WERI-Rb-1 (cell line): ENCODE measurements around the gene MAPK12.
A peak's percentile ranks its signal among the peaks of the same experiment; 100 is the strongest.

Source experiments
- DNase-seq: peaks from one replicate; pipeline ENCODE4 v3.0.0-alpha.2; 2020
- H3K27ac ChIP-seq: fragments of 250-450 bp; sonication (Bioruptor Pico); 2 replicates; pipeline ENCODE4 v1.5.1; 2020; ENCODE audit warnings: mild to moderate bottlenecking, moderate library complexity
- H3K27me3 ChIP-seq: fragments of 250-450 bp; sonication (Bioruptor Pico); 2 replicates; pipeline ENCODE4 v1.5.1; 2021; ENCODE audit warnings: mild to moderate bottlenecking, low read depth, moderate library complexity; ENCODE audit not compliant: insufficient read depth, severe bottlenecking
- H3K36me3 ChIP-seq: fragments of 250-450 bp; sonication (Bioruptor Pico); 2 replicates; pipeline ENCODE4 v1.5.1; 2020; ENCODE audit warnings: mild to moderate bottlenecking, moderate library complexity
- H3K4me3 ChIP-seq: 2 replicates; pipeline ENCODE4 v1.5.1; 2011; ENCODE audit warnings: low read depth, mild to moderate bottlenecking, control low read depth, low read length
- H3K9me3 ChIP-seq: fragments of 250-450 bp; sonication (Bioruptor Pico); 2 replicates; pipeline ENCODE4 v1.5.1; 2021; ENCODE audit warnings: mild to moderate bottlenecking, moderate library complexity; ENCODE audit not compliant: severe bottlenecking
- TF ChIP-seq, protein P1 (sequence below): IDR thresholded peaks from 2 replicates; pipeline ENCODE4 v1.5.1; 2011; ENCODE audit warnings: low read depth, mild to moderate bottlenecking, control low read depth, inconsistent platforms, low read length

MAPK12 gene

DNA sequence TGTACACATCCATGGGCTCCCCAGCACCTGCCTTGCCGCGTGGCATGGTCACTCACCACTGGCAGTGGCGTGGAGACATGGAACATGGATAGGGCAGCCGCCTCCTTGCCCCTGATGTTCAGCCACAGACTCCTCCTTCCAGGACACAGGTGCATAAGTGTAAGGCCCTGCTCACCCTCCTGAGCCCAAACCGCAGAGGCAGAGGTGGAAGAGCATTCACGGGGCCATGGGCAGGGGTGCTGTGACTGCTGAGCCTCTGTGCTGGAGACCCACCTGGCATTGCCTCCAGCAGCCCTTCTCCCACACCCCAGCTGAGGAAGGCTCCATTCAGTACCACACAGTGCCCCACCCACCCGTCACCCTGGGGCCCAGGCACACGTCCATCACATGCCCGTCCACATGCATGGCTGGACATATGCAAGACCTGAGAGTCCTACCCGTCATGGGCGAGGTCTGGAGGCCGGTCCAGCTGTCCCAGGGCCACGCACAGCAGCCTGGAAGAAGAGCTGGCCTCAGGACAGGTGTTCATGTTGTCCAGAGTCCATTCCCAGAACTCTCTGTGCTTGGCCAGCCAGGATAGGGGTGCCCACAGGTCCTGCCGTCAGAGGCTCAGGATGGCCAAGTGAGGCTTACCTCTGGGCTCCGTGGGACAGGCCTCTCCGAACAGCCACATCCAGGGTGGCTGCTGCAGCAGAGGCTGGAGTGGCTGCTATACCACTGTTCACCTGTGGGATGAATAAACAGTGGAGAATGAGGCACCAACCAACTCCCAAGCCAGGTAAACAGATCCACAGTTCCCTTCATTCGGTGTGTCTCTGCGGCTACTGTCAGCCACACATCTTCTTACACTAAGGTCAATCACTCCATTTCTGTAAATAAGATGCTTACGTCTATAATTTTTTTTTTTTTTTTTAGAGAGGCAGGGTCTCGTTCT is 15.0 kb downstream of the MAPK12 start:
- DNase-seq, result no peak
- TF ChIP-seq, protein P1, sequence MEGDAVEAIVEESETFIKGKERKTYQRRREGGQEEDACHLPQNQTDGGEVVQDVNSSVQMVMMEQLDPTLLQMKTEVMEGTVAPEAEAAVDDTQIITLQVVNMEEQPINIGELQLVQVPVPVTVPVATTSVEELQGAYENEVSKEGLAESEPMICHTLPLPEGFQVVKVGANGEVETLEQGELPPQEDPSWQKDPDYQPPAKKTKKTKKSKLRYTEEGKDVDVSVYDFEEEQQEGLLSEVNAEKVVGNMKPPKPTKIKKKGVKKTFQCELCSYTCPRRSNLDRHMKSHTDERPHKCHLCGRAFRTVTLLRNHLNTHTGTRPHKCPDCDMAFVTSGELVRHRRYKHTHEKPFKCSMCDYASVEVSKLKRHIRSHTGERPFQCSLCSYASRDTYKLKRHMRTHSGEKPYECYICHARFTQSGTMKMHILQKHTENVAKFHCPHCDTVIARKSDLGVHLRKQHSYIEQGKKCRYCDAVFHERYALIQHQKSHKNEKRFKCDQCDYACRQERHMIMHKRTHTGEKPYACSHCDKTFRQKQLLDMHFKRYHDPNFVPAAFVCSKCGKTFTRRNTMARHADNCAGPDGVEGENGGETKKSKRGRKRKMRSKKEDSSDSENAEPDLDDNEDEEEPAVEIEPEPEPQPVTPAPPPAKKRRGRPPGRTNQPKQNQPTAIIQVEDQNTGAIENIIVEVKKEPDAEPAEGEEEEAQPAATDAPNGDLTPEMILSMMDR, result no peak
- peaks cover 36% of the 10 kb centered on the region for H3K36me3 ChIP-seq
- no peak overlapping the region for H3K27ac ChIP-seq
- H3K27me3 ChIP-seq, result no peaks in the 10 kb centered on the region
- H3K9me3 ChIP-seq, result no peaks in the 10 kb centered on the region
- H3K4me3 ChIP-seq, result no peak overlapping the region

GRCh38 chr22:50245214-50246072 is 16.0 kb downstream of the MAPK12 start:
- Histone ChIP-seq H3K27ac (peak overlapping the region; percentile 87), H3K9me3 (no peaks in the 10 kb centered on the region), H3K36me3 (peaks cover 39% of the 10 kb centered on the region), H3K27me3 (no peaks in the 10 kb centered on the region), H3K4me3 (peak overlapping the region; percentile 97)
- DNase-seq, result no peak
- TF ChIP-seq, protein P1, result no peak

DNA sequence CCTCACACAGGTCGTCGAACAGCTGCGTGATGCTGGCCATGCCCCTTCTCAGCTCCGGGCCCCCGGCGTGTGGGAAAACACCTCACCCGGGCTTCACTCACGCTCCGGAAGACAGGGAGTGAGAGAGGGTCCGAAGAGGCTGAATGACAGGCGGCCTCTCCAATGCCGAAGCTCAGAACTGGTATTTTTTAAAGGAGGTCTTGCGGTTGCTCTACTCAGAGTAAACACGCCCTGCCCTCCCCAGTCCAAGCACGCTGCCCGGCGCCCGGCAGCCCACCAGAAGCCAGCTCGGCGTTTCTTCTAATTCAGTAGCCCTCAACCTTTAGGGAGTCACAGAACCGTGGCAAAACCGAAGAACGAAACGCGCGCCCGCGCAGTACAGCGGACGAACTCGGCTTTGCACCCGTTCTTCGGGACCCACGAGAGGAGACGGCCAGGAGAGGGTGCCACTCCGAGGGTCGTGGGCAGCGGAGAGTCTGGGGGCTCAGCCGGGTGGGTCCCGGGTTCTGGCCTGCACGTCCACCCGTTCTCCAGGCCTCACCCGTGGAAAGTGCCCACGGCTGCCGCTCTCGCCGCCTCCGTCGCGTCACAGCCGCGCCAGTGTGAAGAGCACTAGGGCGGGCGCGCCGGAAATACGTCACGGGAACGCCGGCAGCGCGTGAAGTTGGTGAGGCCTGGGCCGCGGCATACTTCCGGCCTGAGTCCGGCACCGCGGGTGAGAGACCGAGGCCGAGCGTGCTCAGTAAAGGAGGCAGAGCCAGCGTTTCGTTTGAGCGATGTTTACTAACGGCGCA is 16.9 kb downstream of the MAPK12 start, which contains the start of gene TUBGCP6:
Gene TUBGCP6 (minus strand): TSS at position 604 of the 794 bp plus-strand sequence. CDS start 564 bp downstream, at position 40.
- TF ChIP-seq, protein P1, result 0 out of 2 replicates have a peak, but pooled peaks have one; percentile 23
- peak within 1 kb of the TSS; percentile 87 for H3K27ac ChIP-seq
- H3K27me3 ChIP-seq, result no peaks in the 10 kb centered on the region
- DNase-seq, result peak; percentile 89
- peaks cover 47% of the 10 kb centered on the region for H3K36me3 ChIP-seq
- peak within 1 kb of the TSS; percentile 97 for H3K4me3 ChIP-seq
- H3K9me3 ChIP-seq, result no peaks in the 10 kb centered on the region

DNA sequence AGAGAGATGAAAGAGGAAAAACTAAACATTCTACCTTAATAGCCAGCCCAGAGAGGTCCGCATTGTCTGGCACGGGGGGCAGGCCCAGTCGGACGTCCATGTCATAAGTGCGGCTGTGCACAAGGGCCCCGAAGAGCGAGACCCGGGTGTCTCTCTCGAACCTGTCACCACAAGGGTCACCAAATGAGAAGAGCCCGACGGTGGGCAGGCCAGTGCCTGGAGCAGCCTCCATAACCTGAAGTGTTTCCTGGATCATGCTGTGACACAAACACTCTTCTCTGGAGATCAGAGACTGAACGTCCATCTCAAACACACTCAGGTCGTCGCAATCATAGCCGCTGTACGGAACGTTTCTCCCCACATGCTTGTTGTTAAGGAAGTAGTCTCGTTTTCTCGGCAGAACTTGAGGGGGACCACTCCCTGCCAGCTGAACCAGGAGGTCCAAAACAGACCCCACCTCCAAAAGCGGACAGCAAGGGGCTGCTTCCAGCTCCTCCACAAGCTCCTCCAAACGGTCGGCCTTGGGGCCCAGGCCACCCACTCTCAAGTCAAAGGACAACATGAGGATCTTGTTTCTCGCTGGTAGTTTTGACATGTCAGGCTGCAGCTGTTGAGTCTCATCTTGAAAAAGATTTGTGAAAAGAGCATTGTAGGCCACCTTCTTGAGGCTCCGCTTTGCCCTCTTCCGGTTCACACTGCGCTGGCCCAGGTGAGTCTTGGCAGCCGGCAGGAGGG is 17.6 kb downstream of the MAPK12 start:
- DNase-seq, result no peak
- Histone ChIP-seq H3K36me3 (peaks cover 55% of the 10 kb centered on the region), H3K27ac (peak overlapping the region; percentile 87), H3K4me3 (peak overlapping the region; percentile 97), H3K27me3 (no peaks in the 10 kb centered on the region), H3K9me3 (no peaks in the 10 kb centered on the region)
- TF ChIP-seq, protein P1, result no peak
